Cardiac muscle cell (in vitro differentiated cells and primary cell): Measurements from ENCODE around the gene MAPRE3. TPM values are rescaled to one million over a fixed set of nuclear protein-coding genes. Genes with fewer than 3 reads are reported as not detected.

Experiments used
- DNase-seq, 2 donors: peaks; one replicate each; pipeline versions ENCODE4 v3.0.0 to v3.0.0-alpha.2; 2010 to 2017; ENCODE audit warnings: low read depth in 1 of 2, low spot score in 1 of 2
- H3K27ac ChIP-seq: fragments of 200-600 bp; sonication (generic); 2 replicates; pipeline ENCODE4 v1.5.1; 2016
- H3K27me3 ChIP-seq: fragments of 200-600 bp; sonication (generic); 2 replicates; pipeline ENCODE4 v1.6.0; 2016; ENCODE audit warnings: control low read depth
- H3K36me3 ChIP-seq: fragments of 200-600 bp; sonication (generic); 2 replicates; pipeline ENCODE4 v1.5.1; 2016; ENCODE audit warnings: control low read depth
- H3K4me1 ChIP-seq: fragments of 200-600 bp; sonication (generic); 2 replicates; pipeline ENCODE4 v1.8.1; 2017; ENCODE audit warnings: low read depth, mild to moderate bottlenecking, mixed run types
- H3K4me3 ChIP-seq: fragments of 200-600 bp; sonication (generic); 2 replicates; pipeline ENCODE4 v1.5.1; 2016; ENCODE audit warnings: mild to moderate bottlenecking
- H3K9me3 ChIP-seq: fragments of 200-600 bp; sonication (generic); 2 replicates; pipeline ENCODE4 v1.5.1; 2017; ENCODE audit warnings: low read depth, mild to moderate bottlenecking, control low read depth
- CTCF ChIP-seq: IDR thresholded peaks from 2 replicates; pipeline ENCODE4 v1.5.1; 2012; ENCODE audit warnings: low read depth, mild to moderate bottlenecking, low read length
- polyA plus RNA-seq: library from polyadenylated mRNA; unstranded; fragments of >200 nt; fragmentation: Nextera tagmentation; extraction: Ambion mirVana; gene quantifications from 2 replicates; pipeline ENCODE4 v1.2.1, GENCODE V29; 2016
- total RNA-seq: library from RNA; depleted of rRNA; stranded (reverse); fragments of >200 nt; gene quantifications from 2 replicates; pipeline ENCODE4 v1.2.3, GENCODE V29; 2016

The MAPRE3 gene
- total and polyA plus RNA-seq, 2 experiments from 2014 or later: 143 to 212 TPM

GRCh38 chr2:27006602-27007415, 36.4 kb downstream of the MAPRE3 start:
- H3K4me3 ChIP-seq: no peak overlapping the region
- no peak for TF ChIP-seq CTCF
- H3K4me1 ChIP-seq: peaks cover 75% of the 10 kb centered on the region
- peak overlapping the region; percentile 91 for H3K27ac ChIP-seq
- no peaks in the 10 kb centered on the region for H3K27me3 ChIP-seq
- DNase-seq: no peak
- no peaks in the 10 kb centered on the region for H3K9me3 ChIP-seq
- no peaks in the 10 kb centered on the region for H3K36me3 ChIP-seq

- no peaks in the 10 kb centered on the region for H3K36me3 ChIP-seq
- H3K27me3 ChIP-seq: no peaks in the 10 kb centered on the region
- H3K4me3 ChIP-seq: no peak overlapping the region
- DNase-seq: no peak
- no peak for TF ChIP-seq CTCF
- no peaks in the 10 kb centered on the region for H3K9me3 ChIP-seq
- H3K4me1 ChIP-seq: peaks cover 69% of the 10 kb centered on the region
- peak overlapping the region; percentile 91 for H3K27ac ChIP-seq
Observed at GRCh38 chr2:27007416-27008374, 37.3 kb downstream of the MAPRE3 start.

- H3K36me3 ChIP-seq: no peaks in the 10 kb centered on the region
- no peaks in the 10 kb centered on the region for H3K9me3 ChIP-seq
- peaks cover 60% of the 10 kb centered on the region for H3K4me1 ChIP-seq
- H3K4me3 ChIP-seq: no peak overlapping the region
- no peak for TF ChIP-seq CTCF
- no peak for DNase-seq
- peak overlapping the region; percentile 91 for H3K27ac ChIP-seq
- H3K27me3 ChIP-seq: no peaks in the 10 kb centered on the region
Observed at GRCh38 chr2:27008678-27009077, 38.2 kb downstream of the MAPRE3 start.

DNA sequence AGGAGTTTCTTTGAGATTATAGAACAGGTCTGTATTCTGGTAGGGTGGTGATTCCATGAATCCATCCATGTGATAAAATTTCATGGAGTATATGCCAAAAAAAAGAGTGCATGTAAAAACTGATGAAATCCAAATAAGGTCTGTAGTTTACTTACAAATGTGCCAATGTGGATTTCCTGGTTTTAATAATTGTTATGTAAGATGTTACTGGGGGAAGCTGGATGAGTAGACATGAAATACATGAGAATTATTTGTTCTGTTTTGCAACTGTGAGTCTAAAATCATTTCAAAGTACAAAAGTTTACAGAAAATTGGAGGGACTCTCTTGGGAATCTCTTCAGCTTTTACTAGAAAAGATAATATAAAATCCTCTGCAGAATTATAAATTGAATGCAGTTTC, 38.6 kb downstream of the MAPRE3 start:
- DNase-seq: no peak
- Histone ChIP-seq H3K36me3 (no peaks in the 10 kb centered on the region), H3K9me3 (no peaks in the 10 kb centered on the region), H3K27ac (peak overlapping the region; percentile 91), H3K4me1 (peaks cover 56% of the 10 kb centered on the region), H3K4me3 (no peak overlapping the region), H3K27me3 (no peaks in the 10 kb centered on the region)
- no peak for TF ChIP-seq CTCF

DNA sequence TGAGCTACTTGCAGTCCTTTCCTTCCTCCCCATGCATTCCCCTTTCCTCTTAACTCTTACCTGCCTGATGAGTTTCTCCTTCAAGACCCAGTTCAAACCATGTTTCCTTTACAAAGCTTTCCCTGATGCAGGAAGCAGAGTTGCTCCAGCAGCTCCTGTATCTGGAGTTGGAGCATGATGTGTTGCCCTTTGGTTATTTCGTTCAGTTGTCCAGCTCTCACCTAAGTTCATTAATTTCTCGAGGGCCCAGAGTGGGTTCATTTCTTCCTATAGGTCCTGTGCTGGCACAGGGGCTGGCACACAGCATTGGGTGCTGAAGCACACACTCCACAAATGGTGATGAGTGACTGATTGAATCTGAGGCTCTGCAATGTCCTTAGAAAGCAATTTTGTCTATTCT, 39.3 kb downstream of the MAPRE3 start:
- H3K27ac ChIP-seq: peak overlapping the region; percentile 91
- no peaks in the 10 kb centered on the region for H3K36me3 ChIP-seq
- no peaks in the 10 kb centered on the region for H3K9me3 ChIP-seq
- no peak overlapping the region for H3K4me3 ChIP-seq
- no peaks in the 10 kb centered on the region for H3K27me3 ChIP-seq
- DNase-seq: no peak
- TF ChIP-seq CTCF: no peak
- H3K4me1 ChIP-seq: peaks cover 50% of the 10 kb centered on the region
